ENCODE data around the gene CDK5.

Gene CDK5

DNA sequence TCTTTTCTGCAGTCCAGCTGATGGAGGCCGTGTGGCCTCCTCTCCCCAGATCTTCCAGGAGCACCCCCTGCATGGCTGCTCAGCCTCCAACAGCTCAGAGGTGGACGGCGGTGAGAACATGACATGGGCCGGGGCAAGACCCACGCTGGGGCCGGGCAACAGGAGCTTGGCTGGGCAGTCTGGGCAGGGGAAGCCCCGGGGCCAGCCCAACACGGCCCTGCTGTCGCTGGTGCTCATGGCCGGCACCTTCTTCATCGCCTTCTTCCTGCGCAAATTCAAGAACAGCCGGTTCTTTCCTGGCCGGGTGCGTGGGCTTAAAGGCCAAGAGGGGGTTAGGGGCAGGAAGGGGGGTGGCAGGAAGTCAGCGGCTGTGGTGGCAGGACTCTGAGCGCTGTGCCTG, 16.3 kb upstream of the CDK5 start:
- no peak for DNase-seq (ENCODE audit: low read depth)

DNA sequence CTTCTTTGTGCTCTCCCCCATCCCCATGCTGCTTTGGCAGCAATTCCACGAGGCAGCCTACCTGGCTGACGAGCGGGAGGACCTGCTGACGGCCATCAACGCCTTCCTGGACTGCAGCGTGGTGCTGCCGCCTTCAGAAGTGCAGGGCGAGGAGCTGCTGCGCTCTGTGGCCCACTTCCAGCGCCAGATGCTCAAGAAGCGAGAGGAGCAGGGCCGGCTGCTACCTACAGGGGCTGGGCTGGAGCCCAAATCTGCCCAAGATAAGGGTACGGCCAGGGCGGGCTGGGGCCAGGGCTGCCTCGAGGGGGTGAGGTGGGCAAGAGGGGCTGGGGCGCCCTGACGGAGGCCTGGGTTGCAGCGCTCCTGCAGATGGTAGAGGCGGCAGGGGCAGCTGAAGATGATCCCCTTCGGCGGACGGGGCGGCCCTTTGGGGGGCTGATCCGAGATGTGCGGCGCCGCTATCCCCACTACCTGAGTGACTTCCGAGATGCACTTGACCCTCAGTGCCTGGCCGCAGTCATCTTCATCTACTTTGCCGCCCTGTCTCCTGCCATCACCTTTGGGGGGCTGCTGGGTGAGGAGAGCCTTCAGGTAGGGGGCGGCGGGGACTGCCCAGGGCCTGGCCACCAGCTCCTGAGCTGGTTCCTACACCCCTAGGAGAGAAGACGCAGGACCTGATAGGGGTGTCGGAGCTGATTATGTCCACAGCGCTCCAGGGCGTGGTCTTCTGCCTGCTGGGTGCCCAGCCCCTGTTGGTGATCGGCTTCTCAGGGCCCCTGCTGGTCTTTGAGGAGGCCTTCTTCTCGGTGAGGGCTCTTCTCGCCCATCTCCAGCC, 13.6 kb upstream of the CDK5 start:
- DNase-seq (ENCODE audit: low read depth): no peak

GRCh38 chr7:151070574-151070960, 12.9 kb upstream of the CDK5 start:
- DNase-seq (ENCODE audit: low read depth): no peak

GRCh38 chr7:151069841-151070573, 12.3 kb upstream of the CDK5 start:
- no peak for DNase-seq (ENCODE audit: low read depth)

DNA sequence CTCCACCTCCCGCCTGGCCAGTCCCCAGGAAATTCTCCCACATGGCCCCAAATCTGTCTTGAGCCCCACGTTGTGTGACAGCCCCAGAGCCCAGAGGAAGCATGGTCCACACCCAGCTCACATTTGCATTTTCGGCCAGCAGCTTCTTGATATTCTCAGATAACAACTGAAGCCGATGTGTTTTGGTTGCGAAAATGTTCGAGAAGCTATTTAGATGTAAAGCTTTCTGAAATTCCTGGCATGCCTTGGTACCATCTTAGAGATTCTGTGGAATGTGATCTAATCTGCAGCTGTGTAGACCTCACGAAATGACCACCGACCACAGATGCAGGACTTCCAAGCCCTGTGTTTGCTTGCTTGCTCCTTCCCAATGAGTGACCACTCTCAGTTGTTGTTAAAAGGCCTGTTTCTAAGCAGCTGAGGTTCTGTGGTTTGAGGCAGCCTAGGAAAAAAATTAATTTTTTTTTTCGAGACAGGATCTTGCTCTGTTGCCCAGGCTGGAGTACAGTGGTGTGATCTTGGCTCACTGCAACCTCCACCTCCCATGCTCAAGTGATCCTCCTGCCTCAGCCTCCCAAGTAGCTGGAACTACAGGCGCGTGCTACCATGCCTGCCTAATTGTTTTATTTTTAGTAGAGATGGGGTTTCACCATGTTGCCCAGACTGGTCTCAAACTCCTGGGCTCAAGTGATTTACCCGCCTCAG, 10.5 kb upstream of the CDK5 start:
- DNase-seq (ENCODE audit: low read depth): no peak

- DNase-seq (ENCODE audit: low read depth): no peak
These were observed 8.7 kb upstream of the CDK5 start for GRCh38 chr7:151066273-151066974.

DNA sequence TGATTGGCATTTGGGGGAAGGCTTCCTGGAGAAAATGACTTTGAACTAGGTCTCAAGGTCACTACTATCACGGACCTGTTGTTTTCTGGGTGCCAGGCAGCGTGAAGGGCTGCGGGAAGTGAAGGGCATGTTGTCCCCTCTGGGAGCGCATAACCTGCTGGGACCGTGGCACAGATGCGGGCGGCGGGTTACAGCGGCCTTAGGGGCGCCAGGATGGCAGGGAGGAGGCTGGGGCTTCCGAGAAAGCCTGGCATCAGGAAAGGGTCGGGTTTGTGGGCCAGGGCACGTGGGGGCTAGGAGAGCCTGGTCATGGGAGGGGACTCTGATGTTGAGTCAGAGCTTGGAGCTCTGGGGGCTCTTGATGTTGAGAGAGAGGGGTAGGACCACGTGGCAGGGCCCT, 7.8 kb upstream of the CDK5 start:
- DNase-seq (ENCODE audit: low read depth): no peak

GRCh38 chr7:151064993-151065392, 7.3 kb upstream of the CDK5 start:
- no peak for DNase-seq (ENCODE audit: low read depth)

DNA sequence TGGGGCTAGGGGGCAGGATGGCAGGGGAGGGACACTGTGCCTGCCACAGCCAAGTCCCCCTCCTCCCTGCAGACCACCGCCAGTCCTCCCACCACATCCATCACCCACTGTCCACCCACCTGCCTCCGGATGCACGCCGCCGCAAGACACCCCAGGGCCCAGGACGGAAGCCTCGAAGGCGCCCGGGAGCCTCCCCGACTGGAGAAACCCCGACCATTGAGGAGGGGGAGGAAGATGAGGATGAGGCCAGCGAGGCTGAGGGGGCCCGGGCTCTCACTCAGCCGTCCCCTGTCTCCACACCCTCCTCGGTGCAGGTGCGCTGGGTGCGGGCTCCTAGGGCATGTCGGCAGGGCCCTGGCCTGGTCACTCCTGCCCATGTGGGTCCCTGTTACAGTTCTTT, 6.8 kb upstream of the CDK5 start:
- no peak for DNase-seq (ENCODE audit: low read depth)

GRCh38 chr7:151063212-151063561, 5.5 kb upstream of the CDK5 start:
- DNase-seq (ENCODE audit: low read depth): no peak

GRCh38 chr7:151062399-151063211, 4.9 kb upstream of the CDK5 start:
- DNase-seq (ENCODE audit: low read depth): no peak

GRCh38 chr7:151062111-151062398, 4.4 kb upstream of the CDK5 start:
- DNase-seq (ENCODE audit: low read depth): no peak

GRCh38 chr7:151061213-151062110, 3.8 kb upstream of the CDK5 start:
- no peak for DNase-seq (ENCODE audit: low read depth)

- DNase-seq (ENCODE audit: low read depth): no peak
These were observed 2.9 kb upstream of the CDK5 start for GRCh38 chr7:151060416-151061212.

DNA sequence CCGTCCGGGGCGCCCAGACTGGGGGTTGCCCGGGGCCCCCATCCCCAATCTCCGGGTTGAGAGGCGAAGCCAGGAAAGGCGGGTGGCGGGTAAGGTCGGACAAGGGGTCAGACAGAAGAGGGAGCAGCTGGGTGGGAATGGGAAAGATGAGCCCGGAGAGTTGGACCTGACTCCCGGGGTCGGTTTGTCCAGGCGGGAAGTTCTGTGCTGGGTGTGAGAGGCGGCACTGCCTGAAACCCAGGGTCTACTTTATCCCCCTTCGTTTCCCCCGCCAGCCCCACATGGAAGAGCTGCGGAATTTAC, 2.4 kb upstream of the CDK5 start:
- no peak for DNase-seq (ENCODE audit: low read depth)

- DNase-seq (ENCODE audit: low read depth): peak; percentile 42
These were observed 1.8 kb upstream of the CDK5 start, which contains the start of gene SLC4A2 for GRCh38 chr7:151059367-151060112. Gene SLC4A2 (plus strand): TSS chr7:151059589. CDS start chr7:151061988, 2,399 bp downstream.

GRCh38 chr7:151058781-151059366, 1.2 kb upstream of the CDK5 start:
- DNase-seq (ENCODE audit: low read depth): no peak

- peak; percentile 92 for DNase-seq (ENCODE audit: low read depth)
These were observed 488 bp upstream of the CDK5 start for GRCh38 chr7:151057989-151058780.
